Astrocyte (in vitro differentiated cells and primary cell): ENCODE measurements around the gene GLYR1. TPM values are rescaled to one million over a fixed set of nuclear protein-coding genes. Genes with fewer than 3 reads are reported as not detected.

Experiments used
- DNase-seq: peaks from one replicate; pipeline ENCODE4 v3.0.0-alpha.2; 2010; ENCODE audit warnings: low read depth
- FAIRE-seq: peaks from 2 replicates; lab custom pipeline; 2011; peaks lifted over from hg19 to GRCh38; lab: Jason Lieb, UNC
- H2AFZ ChIP-seq: 2 replicates; pipeline ENCODE4 v1.6.0; 2012; ENCODE audit warnings: low read depth, low read length, inconsistent platforms
- H3K27ac ChIP-seq: 2 replicates; pipeline ENCODE4 v1.5.1; 2011; ENCODE audit warnings: low read depth, low read length, inconsistent platforms
- H3K27me3 ChIP-seq: 2 replicates; pipeline ENCODE4 v1.6.0; 2011; ENCODE audit warnings: low read length, inconsistent platforms; ENCODE audit not compliant: insufficient read depth
- H3K36me3 ChIP-seq: 2 replicates; pipeline ENCODE4 v1.5.1; 2011; ENCODE audit warnings: low read length, inconsistent platforms; ENCODE audit not compliant: insufficient read depth
- H3K4me1 ChIP-seq: 2 replicates; pipeline ENCODE4 v1.5.1; 2011; ENCODE audit warnings: low read length, inconsistent platforms; ENCODE audit not compliant: insufficient read depth
- H3K4me2 ChIP-seq: 2 replicates; pipeline ENCODE4 v1.6.0; 2012; ENCODE audit warnings: low read length, inconsistent platforms
- H3K4me3 ChIP-seq: 2 replicates; pipeline ENCODE4 v1.5.1; 2011; ENCODE audit warnings: low read depth, mild to moderate bottlenecking, low read length, inconsistent platforms; ENCODE audit not compliant: insufficient read depth
- H3K79me2 ChIP-seq: 2 replicates; pipeline ENCODE4 v1.6.0; 2012; ENCODE audit warnings: mild to moderate bottlenecking, low read length, inconsistent platforms; ENCODE audit not compliant: insufficient read depth
- H3K9ac ChIP-seq: 2 replicates; pipeline ENCODE4 v1.6.0; 2012; ENCODE audit warnings: mild to moderate bottlenecking, low read length, inconsistent platforms
- H3K9me3 ChIP-seq: 2 replicates; pipeline ENCODE4 v1.5.1; 2012; ENCODE audit warnings: low read depth, mild to moderate bottlenecking, low read length, inconsistent platforms; ENCODE audit not compliant: insufficient read depth
- H4K20me1 ChIP-seq: 2 replicates; pipeline ENCODE4 v1.6.0; 2012; ENCODE audit warnings: low read length, inconsistent platforms; ENCODE audit not compliant: insufficient read depth
- H3K27ac Mint-ChIP-seq: one replicate; pipeline ENCODE4 v1.8.0; 2021; ENCODE audit warnings: mild to moderate bottlenecking, mixed read lengths; ENCODE audit not compliant: unreplicated experiment
- H3K27me3 Mint-ChIP-seq: one replicate; pipeline ENCODE4 v1.8.0; 2021; ENCODE audit warnings: low read depth, mixed read lengths; ENCODE audit not compliant: unreplicated experiment
- H3K36me3 Mint-ChIP-seq: one replicate; pipeline ENCODE4 v1.8.0; 2021; ENCODE audit warnings: low read depth, mixed read lengths; ENCODE audit not compliant: unreplicated experiment
- H3K4me1 Mint-ChIP-seq: one replicate; pipeline ENCODE4 v1.8.0; 2021; ENCODE audit warnings: low read depth, mixed read lengths; ENCODE audit not compliant: unreplicated experiment
- H3K4me3 Mint-ChIP-seq: one replicate; pipeline ENCODE4 v1.8.0; 2021; ENCODE audit warnings: mild to moderate bottlenecking, moderate library complexity, mixed read lengths; ENCODE audit not compliant: unreplicated experiment
- H3K9me3 Mint-ChIP-seq: one replicate; pipeline ENCODE4 v1.8.0; 2021; ENCODE audit warnings: mild to moderate bottlenecking, mixed read lengths; ENCODE audit not compliant: unreplicated experiment
- CTCF ChIP-seq: IDR thresholded peaks from 2 replicates; pipeline ENCODE4 v1.5.1; 2011; ENCODE audit warnings: low read depth, mild to moderate bottlenecking, inconsistent platforms, low read length, moderate library complexity; ENCODE audit not compliant: insufficient read depth
- EZH2 ChIP-seq: IDR thresholded peaks from 2 replicates; pipeline ENCODE4 v1.6.1; 2012; ENCODE audit warnings: mild to moderate bottlenecking, low read length, inconsistent platforms; ENCODE audit not compliant: insufficient read depth
- total RNA-seq: library from RNA; stranded (reverse); gene quantifications from 2 replicates; pipeline ENCODE4 v1.2.1, GENCODE V29; 2021

GLYR1 gene
- total RNA-seq, 1 donor from 2014 or later = 77.8 TPM

- peak overlapping the region; percentile 89 for H3K4me2 ChIP-seq
- H3K4me3 ChIP-seq = peak overlapping the region; percentile 71
- H3K9me3 ChIP-seq = no peaks in the 10 kb centered on the region
- no peaks in the 10 kb centered on the region for H3K36me3 Mint-ChIP-seq
- no peaks in the 10 kb centered on the region for H3K27me3 ChIP-seq
- H2AFZ ChIP-seq = peak overlapping the region; percentile 94
- DNase-seq (no peak), FAIRE-seq (no peak)
- H3K27ac Mint-ChIP-seq = peak overlapping the region; percentile 2
- peak overlapping the region; percentile 74 for H3K9ac ChIP-seq
- H3K36me3 ChIP-seq = no peaks in the 10 kb centered on the region
- no peaks in the 10 kb centered on the region for H3K27me3 Mint-ChIP-seq
- peak overlapping the region; percentile 85 for H3K4me3 Mint-ChIP-seq
- peaks cover 5% of the 10 kb centered on the region for H4K20me1 ChIP-seq
- peaks cover 13% of the 10 kb centered on the region for H3K4me1 Mint-ChIP-seq
- no peak overlapping the region for H3K27ac ChIP-seq
- TF ChIP-seq CTCF = no peak
- TF ChIP-seq EZH2 = no peak
- H3K9me3 Mint-ChIP-seq = peaks cover 2% of the 10 kb centered on the region
- H3K4me1 ChIP-seq = peaks cover 7% of the 10 kb centered on the region
- peaks cover 27% of the 10 kb centered on the region for H3K79me2 ChIP-seq
Measured at GRCh38 chr16:4769306-4769638, 77.8 kb downstream of the GLYR1 start.

GRCh38 chr16:4768549-4769305 lies 78.4 kb downstream of the GLYR1 start:
- H3K9ac ChIP-seq = peak overlapping the region; percentile 74
- H3K4me2 ChIP-seq = peak overlapping the region; percentile 89
- Mint-ChIP-seq H3K27me3 (no peaks in the 10 kb centered on the region), H3K4me1 (peaks cover 13% of the 10 kb centered on the region), H3K36me3 (peaks cover 4% of the 10 kb centered on the region), H3K27ac (peak overlapping the region; percentile 86), H3K9me3 (peaks cover 2% of the 10 kb centered on the region), H3K4me3 (peak overlapping the region; percentile 85)
- no peak for FAIRE-seq
- no peaks in the 10 kb centered on the region for H3K9me3 ChIP-seq
- peaks cover 30% of the 10 kb centered on the region for H3K79me2 ChIP-seq
- H3K27me3 ChIP-seq = no peaks in the 10 kb centered on the region
- H4K20me1 ChIP-seq = peaks cover 6% of the 10 kb centered on the region
- peak overlapping the region; percentile 94 for H2AFZ ChIP-seq
- peak overlapping the region; percentile 71 for H3K4me3 ChIP-seq
- DNase-seq = peak; percentile 82
- no peaks in the 10 kb centered on the region for H3K36me3 ChIP-seq
- peaks cover 7% of the 10 kb centered on the region for H3K4me1 ChIP-seq
- TF ChIP-seq EZH2 (no peak), CTCF (no peak)
- H3K27ac ChIP-seq = peak overlapping the region; percentile 52
